ENCODE results near the gene WDR72.

WDR72 gene

DNA sequence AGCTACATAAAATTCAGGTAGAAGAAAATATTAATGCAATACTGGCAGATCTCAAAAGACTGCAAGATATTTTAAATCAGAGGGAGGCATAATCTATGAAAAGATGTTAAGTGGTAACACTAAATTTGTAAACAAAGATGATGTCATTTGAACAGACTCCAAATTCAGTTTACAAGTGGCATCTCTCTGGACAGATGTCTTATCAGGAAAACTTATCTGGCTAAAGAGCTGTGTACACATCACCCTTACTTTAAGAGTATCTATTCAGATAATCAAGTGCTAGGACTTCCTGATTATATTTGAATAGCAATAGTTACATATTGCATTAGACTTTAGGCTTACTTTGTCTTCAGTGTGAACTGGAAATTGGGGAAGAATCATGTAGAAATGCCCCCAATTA lies 231.5 kb downstream of the WDR72 start:
- no peak for DNase-seq

DNA sequence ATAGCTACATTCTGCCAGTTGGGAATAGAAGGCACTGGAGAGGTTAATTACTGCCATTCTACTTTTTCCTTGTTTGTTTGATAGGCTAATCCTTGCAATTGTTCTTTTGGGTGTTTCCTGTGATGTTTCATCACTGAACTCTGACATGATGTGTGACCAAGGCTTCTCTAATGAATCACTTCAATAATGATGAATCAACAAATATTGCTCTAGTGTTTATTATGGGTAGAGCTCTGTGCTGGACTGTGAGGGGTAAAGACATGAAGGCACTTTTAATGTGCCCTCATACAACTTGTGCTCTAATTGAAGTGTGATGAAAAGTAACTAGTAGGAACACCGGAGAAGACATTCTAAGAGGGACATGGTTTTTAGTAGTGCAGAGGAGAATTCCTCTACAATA lies 233.6 kb downstream of the WDR72 start:
- no peak for DNase-seq

DNA sequence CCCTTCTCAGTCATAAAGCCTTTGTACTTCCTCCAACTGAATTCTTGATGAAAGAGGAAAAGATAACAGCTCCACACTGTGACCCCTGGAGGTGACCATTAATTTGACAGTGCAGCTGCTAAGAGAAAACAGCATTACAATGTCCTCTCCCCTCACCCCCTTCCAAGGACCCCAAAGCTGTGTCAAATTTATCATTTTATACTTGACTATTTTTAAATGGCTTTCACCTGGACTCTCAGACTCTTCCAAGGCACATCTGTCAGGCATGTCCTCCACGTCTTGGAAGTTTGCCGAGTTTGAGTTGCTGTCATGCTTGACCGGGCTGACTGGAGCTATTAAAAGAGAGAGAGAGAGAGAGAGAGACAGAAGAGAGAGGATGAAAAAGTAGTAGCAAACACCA lies 236.5 kb downstream of the WDR72 start:
- no peak for DNase-seq

- DNase-seq: no peak
These were observed 238.5 kb downstream of the WDR72 start for GRCh38 chr15:53520996-53521395.

DNA sequence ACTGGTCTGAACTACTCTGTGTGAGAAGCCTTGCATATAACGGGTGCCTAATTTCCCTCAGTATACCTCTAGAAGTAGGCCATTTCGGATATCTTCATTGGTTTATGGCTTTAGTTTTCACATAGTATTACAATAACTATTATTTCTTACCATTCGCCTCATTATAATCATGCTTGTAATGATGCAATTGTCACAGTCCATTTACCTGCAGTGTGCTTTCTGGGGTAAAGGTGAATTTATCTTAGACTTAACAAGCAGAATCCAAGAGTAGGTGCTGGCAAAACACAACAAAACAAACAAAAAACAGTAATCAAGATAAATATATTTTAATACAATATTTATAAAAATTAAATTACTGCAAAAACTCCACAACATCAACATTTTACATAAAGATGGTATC lies 246.0 kb downstream of the WDR72 start:
- DNase-seq: no peak

GRCh38 chr15:53512029-53512428 lies 247.4 kb downstream of the WDR72 start:
- DNase-seq: no peak

DNA sequence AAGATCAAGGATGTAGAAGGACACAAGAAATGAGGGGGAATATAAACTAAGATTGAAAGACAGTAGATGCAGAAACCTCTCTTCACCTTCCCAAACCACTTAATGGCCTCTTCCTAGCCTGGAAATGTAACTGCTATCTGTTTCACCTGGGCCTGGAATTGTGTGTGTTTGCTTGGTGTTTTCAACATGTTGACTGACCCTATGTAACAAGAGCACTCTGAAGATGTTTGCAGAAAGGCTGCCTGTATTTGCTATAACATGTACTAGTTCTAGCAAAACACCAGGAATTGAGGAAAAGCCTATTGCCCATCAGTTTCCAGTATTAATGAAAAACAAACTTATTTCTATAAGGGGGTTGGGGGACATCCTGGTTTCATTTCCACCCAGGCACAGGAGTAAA lies 248.3 kb downstream of the WDR72 start:
- no peak for DNase-seq

- DNase-seq: no peak
These were observed 253.1 kb downstream of the WDR72 start for GRCh38 chr15:53506370-53506769.

DNA sequence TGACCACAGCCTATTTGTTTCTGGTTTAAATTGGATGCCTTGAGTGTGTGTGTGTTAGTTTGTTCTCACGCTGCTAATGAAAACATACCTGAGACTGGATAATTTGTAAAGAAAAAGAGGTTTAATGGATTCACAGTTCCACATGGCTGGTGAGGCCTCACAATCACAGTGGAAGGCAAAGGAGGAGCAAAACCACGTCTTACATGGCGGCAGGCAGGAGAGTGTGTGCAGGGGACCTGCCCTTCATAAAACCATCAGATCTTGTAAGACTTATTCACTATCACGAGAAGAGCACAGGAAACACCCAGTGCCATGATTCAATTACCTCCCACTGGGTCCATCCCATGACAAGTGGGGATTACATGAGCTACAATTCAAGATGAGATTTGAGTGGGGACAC lies 260.5 kb downstream of the WDR72 start:
- no peak for DNase-seq

DNA sequence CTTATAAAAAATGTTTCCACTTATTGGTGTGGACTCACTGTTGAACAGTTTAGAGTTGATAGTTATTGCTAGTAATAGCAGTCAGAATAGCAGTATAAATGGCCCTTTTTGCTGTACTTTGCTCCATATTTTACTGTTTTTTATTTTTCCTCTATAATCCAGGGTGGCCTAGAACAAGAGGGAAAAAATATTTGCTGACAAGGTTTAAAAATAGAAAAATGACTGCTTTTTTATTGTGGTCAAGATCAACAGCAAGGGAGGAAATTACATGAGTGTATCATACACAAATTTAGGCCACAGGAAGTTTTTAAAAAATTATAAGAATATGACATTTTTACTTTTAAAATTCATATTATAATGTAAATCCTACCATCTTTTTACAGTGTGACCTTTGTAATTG lies 269.1 kb downstream of the WDR72 start:
- DNase-seq: no peak

DNA sequence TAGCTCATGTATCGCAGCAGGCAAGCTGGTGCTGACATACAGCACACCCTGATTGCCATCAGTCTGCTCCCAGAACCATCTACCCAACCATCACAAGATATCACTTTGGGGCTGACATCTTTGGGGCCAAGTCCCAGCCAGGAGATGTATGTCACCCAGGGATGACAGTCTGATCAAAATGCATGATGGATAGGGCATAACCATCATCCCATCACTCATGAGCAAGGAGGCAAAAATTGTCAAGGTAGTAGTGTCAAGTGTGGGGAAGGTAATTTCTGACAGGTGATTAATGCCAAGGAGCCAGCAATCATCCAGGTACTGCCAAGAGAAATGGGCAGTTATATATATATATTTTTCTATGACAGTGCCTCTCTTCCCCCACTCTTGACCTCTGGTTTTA lies 277.4 kb downstream of the WDR72 start:
- no peak for DNase-seq

DNA sequence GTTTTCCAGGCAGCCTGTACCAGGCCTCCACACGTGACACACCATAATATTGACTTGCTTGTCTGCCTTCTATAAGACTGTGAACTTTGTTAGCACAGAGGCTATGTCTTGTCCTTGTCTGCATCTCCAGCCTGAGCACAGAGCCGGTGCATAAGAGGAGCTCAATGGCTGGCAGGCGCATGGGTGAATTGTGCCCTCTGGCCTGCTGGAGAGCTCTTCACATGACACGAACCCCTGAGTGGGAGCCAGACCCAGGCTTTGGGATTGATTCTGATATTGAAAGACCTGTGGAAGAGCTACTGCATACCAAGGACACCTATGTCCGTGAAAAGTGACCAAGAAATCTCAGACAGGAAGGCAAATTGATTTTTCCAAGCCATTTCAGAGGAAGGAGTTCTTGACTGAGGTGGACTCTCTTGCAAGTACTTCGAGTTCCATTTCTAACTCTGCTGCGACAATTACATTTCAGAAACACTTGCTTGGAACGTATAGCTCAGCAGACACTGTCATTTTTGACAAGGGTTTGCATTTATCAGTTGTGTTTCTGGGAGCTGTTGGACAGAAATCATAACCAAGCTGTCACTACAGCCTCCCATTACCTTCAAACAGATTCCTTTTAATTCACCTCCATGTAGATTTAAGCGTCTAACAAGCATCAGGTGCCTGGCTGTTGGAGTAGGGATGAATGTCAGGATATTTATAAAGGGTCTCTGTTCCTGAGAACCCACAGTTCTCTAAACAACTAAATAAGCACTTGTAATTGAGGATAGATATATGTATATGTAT lies 281.3 kb downstream of the WDR72 start:
- DNase-seq: no peak

DNA sequence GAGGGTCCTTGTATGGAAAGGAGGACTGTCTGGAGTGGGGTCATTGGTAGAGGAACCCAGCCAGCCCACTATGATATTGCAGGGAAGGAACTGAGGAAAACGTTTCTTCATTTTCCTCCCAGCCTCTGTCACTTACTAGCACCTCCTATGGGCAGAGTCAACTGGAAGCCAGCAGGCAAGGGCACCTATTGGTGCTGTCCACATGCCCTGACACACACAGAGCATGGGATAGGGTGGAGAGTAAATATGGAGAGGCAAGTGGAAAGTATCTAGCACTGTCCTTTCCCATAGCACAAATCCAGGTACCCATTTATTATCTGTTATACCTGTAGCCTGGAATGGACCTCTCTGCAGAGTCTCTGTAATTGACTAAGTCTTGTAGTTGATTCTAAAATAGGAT lies 285.6 kb downstream of the WDR72 start:
- DNase-seq: no peak

DNA sequence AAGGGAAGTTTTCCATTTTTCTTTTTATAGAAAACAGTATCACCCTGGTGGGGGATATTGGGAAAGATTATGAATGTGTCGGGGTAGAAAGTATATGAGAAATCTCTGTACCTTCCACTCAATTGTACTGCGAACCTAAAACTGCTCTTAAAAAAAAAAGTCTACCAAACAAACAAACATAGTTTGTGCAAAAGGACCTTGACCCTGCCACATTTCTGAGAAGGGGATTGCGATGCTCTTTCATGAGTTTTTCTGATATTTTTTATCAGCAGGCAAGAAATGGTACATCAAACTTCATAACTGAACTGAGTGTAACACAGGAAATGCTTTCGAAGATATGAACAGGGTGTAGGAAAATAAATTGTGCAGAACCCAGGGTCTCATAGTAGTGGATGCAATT lies 286.0 kb downstream of the WDR72 start:
- DNase-seq: no peak

GRCh38 chr15:53472883-53473282 lies 286.6 kb downstream of the WDR72 start:
- DNase-seq: no peak

- no peak for DNase-seq
These were observed 287.3 kb downstream of the WDR72 start for GRCh38 chr15:53472210-53472609.

GRCh38 chr15:53470743-53471142 lies 288.7 kb downstream of the WDR72 start:
- no peak for DNase-seq

DNA sequence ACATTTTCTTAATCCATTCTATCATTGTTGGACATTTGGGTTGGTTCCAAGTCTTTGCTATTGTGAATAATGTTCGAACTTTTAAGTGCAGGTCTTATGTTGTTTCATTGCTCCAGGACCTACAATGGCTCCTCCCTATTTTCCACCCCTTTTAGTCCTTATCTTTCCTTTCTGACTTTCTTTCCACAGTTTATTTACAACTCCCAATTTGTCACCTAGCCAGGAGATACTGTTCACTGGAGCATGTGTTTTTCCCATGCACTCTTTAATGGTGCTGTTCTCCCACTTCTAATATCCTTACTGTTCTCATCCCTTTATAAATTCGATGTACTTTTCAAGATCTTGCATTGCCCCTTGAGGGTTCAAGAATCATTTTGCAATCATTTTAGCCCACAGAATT lies 290.0 kb downstream of the WDR72 start:
- no peak for DNase-seq

Measured in activated effector memory CD4-positive, alpha-beta T cell treated with anti-CD3 and anti-CD28 coated beads, Interleukin-2, amount 50 U/mL, for 16 hours (primary cell).